Smooth muscle cell (in vitro differentiated cells): Measurements from ENCODE around the gene FN1. TPM values are rescaled to one million over a fixed set of nuclear protein-coding genes. Genes with fewer than 3 reads are reported as not detected.

ENCODE experiments used
- DNase-seq: peaks from one replicate; lab custom pipeline; 2025; ENCODE audit not compliant: unreplicated experiment; lab: John Stamatoyannopoulos, UW
- H2AFZ ChIP-seq: fragments of 200-600 bp; sonication (generic); 2 replicates; pipeline ENCODE4 v1.6.0; 2016; ENCODE audit warnings: antibody characterized with exemption, low read depth, mild to moderate bottlenecking
- H3F3A ChIP-seq: fragments of 200-600 bp; sonication (generic); 2 replicates; pipeline ENCODE4 v1.6.0; 2017; ENCODE audit warnings: antibody characterized with exemption, low read depth
- H3K27ac ChIP-seq: fragments of 200-600 bp; sonication (generic); 2 replicates; pipeline ENCODE4 v1.5.1; 2016; ENCODE audit warnings: low read depth, mild to moderate bottlenecking
- H3K27me3 ChIP-seq: fragments of 200-600 bp; sonication (generic); 2 replicates; pipeline ENCODE4 v1.6.1; 2016; ENCODE audit warnings: low read depth, mild to moderate bottlenecking
- H3K36me3 ChIP-seq: fragments of 200-600 bp; sonication (generic); 2 replicates; pipeline ENCODE4 v1.5.1; 2016; ENCODE audit warnings: low read depth
- H3K4me1 ChIP-seq: fragments of 200-600 bp; sonication (generic); 2 replicates; pipeline ENCODE4 v1.5.1; 2016; ENCODE audit warnings: low read depth
- H3K4me2 ChIP-seq: fragments of 200-600 bp; sonication (generic); 2 replicates; pipeline ENCODE4 v1.6.0; 2016; ENCODE audit warnings: mild to moderate bottlenecking
- H3K4me3 ChIP-seq: fragments of 200-600 bp; sonication (generic); 2 replicates; pipeline ENCODE4 v1.5.1; 2016; ENCODE audit warnings: mild to moderate bottlenecking
- H3K79me2 ChIP-seq: fragments of 200-600 bp; sonication (generic); 2 replicates; pipeline ENCODE4 v1.6.0; 2016; ENCODE audit warnings: low read depth, mild to moderate bottlenecking
- H3K9ac ChIP-seq: fragments of 200-600 bp; sonication (generic); 2 replicates; pipeline ENCODE4 v1.6.0; 2016; ENCODE audit warnings: low read depth
- H3K9me3 ChIP-seq: fragments of 200-600 bp; sonication (generic); replicated peaks from 2 replicates; pipeline ENCODE4 v1.5.1; 2016; ENCODE audit warnings: low read depth
- H4K20me1 ChIP-seq: fragments of 200-600 bp; sonication (generic); 2 replicates; pipeline ENCODE4 v1.6.0; 2016; ENCODE audit warnings: low read depth
- WGBS: methylation state at CpG from one replicate; pipeline ENCODE4 v1.1.7; 2016; ENCODE audit warnings: low lambda C conversion rate; 5-methylcytosine and 5-hydroxymethylcytosine counted together
- polyA plus RNA-seq: library from polyadenylated mRNA; unstranded; fragments of >200 nt; fragmentation: Nextera tagmentation; extraction: Ambion mirVana; gene quantifications from 2 replicates; pipeline ENCODE4 v1.2.1, GENCODE V29; 2016
- total RNA-seq: library from RNA; depleted of rRNA; stranded (reverse); fragments of >200 nt; gene quantifications from 2 replicates; pipeline ENCODE4 v1.2.3, GENCODE V29; 2014
- TF ChIP-seq, protein P1 (sequence below): fragments of 200-600 bp; sonication (generic); IDR thresholded peaks from 2 replicates; pipeline ENCODE4 v1.5.1; 2017; ENCODE audit warnings: borderline replicate concordance, mild to moderate bottlenecking, antibody characterized with exemption; ENCODE audit not compliant: insufficient read depth, poor library complexity, severe bottlenecking

Gene FN1
- total and polyA plus RNA-seq, 2 experiments from 2014 or later = 10,917 to 21,295 TPM

DNA sequence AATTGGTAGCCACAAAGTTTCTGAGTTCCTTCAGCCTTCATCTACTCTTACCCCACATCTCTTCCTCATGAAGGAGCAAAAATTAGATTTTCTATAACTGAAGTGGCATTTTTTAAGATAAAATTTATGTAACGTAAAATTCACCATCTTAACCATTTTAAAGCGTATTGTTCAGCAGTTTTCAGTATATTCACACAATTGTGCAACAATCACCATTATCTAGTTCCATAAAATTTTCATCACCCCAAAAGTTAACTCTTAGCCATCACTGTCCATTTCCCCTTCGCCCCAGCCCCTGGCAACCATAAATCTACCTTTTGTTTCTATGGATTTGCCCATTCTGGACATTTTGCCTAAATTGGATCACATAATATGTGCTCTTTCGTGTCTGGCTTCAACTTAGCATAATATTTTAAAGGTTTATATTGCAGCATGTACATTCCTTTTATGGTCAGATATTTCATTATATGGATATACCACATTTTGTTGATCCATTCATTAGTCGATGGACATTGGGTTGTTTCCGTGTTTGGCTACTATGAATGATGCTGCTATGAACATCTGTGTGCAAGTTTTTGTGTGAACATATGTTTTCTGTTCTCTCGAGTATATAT lies 79.4 kb downstream of the FN1 start:
- H3K9ac ChIP-seq = no peak overlapping the region
- H2AFZ ChIP-seq = no peak overlapping the region
- H3K4me1 ChIP-seq = no peaks in the 10 kb centered on the region
- no peak overlapping the region for H3K4me3 ChIP-seq
- H3K4me2 ChIP-seq = no peak overlapping the region
- TF ChIP-seq, protein P1, sequence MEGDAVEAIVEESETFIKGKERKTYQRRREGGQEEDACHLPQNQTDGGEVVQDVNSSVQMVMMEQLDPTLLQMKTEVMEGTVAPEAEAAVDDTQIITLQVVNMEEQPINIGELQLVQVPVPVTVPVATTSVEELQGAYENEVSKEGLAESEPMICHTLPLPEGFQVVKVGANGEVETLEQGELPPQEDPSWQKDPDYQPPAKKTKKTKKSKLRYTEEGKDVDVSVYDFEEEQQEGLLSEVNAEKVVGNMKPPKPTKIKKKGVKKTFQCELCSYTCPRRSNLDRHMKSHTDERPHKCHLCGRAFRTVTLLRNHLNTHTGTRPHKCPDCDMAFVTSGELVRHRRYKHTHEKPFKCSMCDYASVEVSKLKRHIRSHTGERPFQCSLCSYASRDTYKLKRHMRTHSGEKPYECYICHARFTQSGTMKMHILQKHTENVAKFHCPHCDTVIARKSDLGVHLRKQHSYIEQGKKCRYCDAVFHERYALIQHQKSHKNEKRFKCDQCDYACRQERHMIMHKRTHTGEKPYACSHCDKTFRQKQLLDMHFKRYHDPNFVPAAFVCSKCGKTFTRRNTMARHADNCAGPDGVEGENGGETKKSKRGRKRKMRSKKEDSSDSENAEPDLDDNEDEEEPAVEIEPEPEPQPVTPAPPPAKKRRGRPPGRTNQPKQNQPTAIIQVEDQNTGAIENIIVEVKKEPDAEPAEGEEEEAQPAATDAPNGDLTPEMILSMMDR = no peak
- H3K27me3 ChIP-seq = no peaks in the 10 kb centered on the region
- H3K27ac ChIP-seq = peak overlapping the region; percentile 33
- peaks cover 13% of the 10 kb centered on the region for H3K36me3 ChIP-seq
- peaks cover 37% of the 10 kb centered on the region for H3F3A ChIP-seq
- no peaks in the 10 kb centered on the region for H3K79me2 ChIP-seq
- no peaks in the 10 kb centered on the region for H3K9me3 ChIP-seq
- peaks cover 46% of the 10 kb centered on the region for H4K20me1 ChIP-seq
- DNase-seq = no peak
- WGBS = 95% methylated on average over 7 of the region's 7 CpGs

DNA sequence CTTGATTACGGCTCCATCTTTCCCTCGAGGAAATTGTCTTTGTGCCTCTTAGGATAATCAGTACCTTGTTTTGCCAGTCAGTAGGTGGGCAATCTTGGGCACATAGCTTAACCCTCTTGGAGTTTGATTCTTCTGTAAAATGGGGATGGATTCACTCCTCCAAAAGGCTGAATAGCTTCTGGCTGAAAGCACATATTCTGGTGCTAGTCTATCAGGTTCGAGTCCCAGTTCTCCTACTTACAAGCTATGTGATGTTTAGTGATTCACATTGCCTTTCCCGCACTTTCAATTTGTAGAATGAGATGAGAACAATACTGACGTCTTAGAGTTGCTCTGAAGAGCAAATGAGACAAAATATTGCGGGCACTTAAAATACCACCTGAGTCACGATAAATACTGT lies 80.1 kb downstream of the FN1 start:
- H4K20me1 ChIP-seq = peaks cover 39% of the 10 kb centered on the region
- H3F3A ChIP-seq = peaks cover 30% of the 10 kb centered on the region
- no peaks in the 10 kb centered on the region for H3K79me2 ChIP-seq
- H3K9me3 ChIP-seq = no peaks in the 10 kb centered on the region
- H3K4me2 ChIP-seq = no peak overlapping the region
- no peaks in the 10 kb centered on the region for H3K27me3 ChIP-seq
- TF ChIP-seq, protein P1 = no peak
- H3K36me3 ChIP-seq = peaks cover 7% of the 10 kb centered on the region
- H3K4me1 ChIP-seq = no peaks in the 10 kb centered on the region
- peak overlapping the region; percentile 0 for H3K27ac ChIP-seq
- WGBS = 94% methylated on average over 7 of the region's 7 CpGs
- H2AFZ ChIP-seq = no peak overlapping the region
- no peak overlapping the region for H3K9ac ChIP-seq
- DNase-seq = no peak
- H3K4me3 ChIP-seq = no peak overlapping the region

DNA sequence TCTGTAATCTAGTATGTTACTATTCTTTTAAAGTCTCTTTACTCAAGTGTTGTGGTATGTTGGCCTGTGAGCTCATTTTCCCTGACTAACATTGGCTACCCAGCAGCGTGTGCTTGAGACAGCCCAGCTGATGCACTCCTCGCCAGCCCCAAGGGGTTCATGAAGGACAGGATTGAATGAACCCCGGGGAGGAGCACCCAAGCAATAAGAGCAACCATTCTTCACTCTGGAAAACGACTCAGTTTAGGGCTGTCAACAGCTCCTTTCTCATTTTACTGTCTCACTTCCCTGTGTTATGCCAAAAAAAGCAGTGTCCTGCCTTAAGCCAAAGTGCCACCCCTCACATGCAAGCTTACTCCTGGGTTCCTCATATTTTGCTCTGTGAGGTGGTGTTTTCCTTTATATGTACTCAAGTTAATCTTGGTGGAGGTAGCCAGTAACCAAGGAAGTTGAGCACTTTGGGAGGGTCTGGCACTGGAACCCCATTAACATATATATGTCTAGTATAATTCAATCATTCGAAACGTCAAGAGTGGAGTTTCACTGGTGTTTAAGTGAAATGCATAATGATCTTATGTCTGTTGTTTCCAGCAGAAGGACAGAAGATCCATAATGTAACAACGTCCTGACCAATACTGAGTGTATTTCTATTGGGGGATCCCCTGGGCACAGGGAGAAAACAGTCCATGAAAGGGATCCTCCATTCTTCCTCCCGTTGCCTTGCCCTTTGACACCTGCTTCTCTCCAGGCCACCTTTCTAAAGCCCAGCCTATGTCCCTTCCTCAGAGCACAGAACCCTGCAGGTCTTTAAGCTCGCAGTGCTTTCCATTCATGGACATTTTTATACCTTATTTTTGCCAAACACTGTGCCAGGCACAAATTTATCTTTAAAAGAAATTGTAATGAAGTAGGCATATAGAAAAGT lies 80.8 kb downstream of the FN1 start:
- H2AFZ ChIP-seq = no peak overlapping the region
- no peaks in the 10 kb centered on the region for H3K36me3 ChIP-seq
- no peak overlapping the region for H3K9ac ChIP-seq
- no peaks in the 10 kb centered on the region for H3K79me2 ChIP-seq
- H3K27me3 ChIP-seq = no peaks in the 10 kb centered on the region
- TF ChIP-seq, protein P1 = no peak
- no peak for DNase-seq
- H3F3A ChIP-seq = peaks cover 23% of the 10 kb centered on the region
- H3K27ac ChIP-seq = no peak overlapping the region
- H3K4me1 ChIP-seq = no peaks in the 10 kb centered on the region
- no peak overlapping the region for H3K4me2 ChIP-seq
- H4K20me1 ChIP-seq = peaks cover 32% of the 10 kb centered on the region
- no peak overlapping the region for H3K4me3 ChIP-seq
- WGBS = 89% methylated on average over 9 of the region's 9 CpGs
- H3K9me3 ChIP-seq = no peaks in the 10 kb centered on the region
